Neural progenitor cell (in vitro differentiated cells): Measurements from ENCODE around the gene MVB12B. TPM values are rescaled to one million over a fixed set of nuclear protein-coding genes. Genes with fewer than 3 reads are reported as not detected.

ENCODE experiments used
- DNase-seq: peaks from one replicate; pipeline ENCODE4 v3.0.0-alpha.2; 2016; ENCODE audit warnings: low spot score
- H2AFZ ChIP-seq: fragments of 200-600 bp; sonication (generic); replicated peaks from 2 replicates; pipeline ENCODE4 v1.6.1; 2016; ENCODE audit warnings: antibody characterized with exemption
- H3F3A ChIP-seq: fragments of 200-600 bp; sonication (generic); 2 replicates; pipeline ENCODE4 v1.6.1; 2016; ENCODE audit warnings: antibody characterized with exemption, low read depth
- H3K27ac ChIP-seq: fragments of 200-600 bp; sonication (generic); 2 replicates; pipeline ENCODE4 v1.5.1; 2016; ENCODE audit warnings: mild to moderate bottlenecking
- H3K27me3 ChIP-seq: fragments of 200-600 bp; sonication (generic); 2 replicates; pipeline ENCODE4 v1.6.1; 2016; ENCODE audit warnings: mild to moderate bottlenecking, moderate library complexity
- H3K36me3 ChIP-seq: fragments of 200-600 bp; sonication (generic); 2 replicates; pipeline ENCODE4 v1.5.1; 2016
- H3K4me1 ChIP-seq: fragments of 200-600 bp; sonication (generic); 2 replicates; pipeline ENCODE4 v1.6.1; 2016; ENCODE audit warnings: mixed run types
- H3K4me2 ChIP-seq: fragments of 200-600 bp; sonication (generic); 2 replicates; pipeline ENCODE4 v1.6.1; 2016
- H3K4me3 ChIP-seq: fragments of 200-600 bp; sonication (generic); 2 replicates; pipeline ENCODE4 v1.5.1; 2016
- H3K79me2 ChIP-seq: fragments of 200-600 bp; sonication (generic); 2 replicates; pipeline ENCODE4 v1.6.1; 2016; ENCODE audit warnings: low read depth
- H3K9ac ChIP-seq: fragments of 200-600 bp; sonication (generic); 2 replicates; pipeline ENCODE4 v1.6.1; 2016
- H3K9me3 ChIP-seq: fragments of 200-600 bp; sonication (generic); 2 replicates; pipeline ENCODE4 v1.5.1; 2016; ENCODE audit warnings: low read depth
- H4K20me1 ChIP-seq: fragments of 200-600 bp; sonication (generic); 2 replicates; pipeline ENCODE4 v1.6.1; 2016; ENCODE audit warnings: low read depth
- H3K27ac Mint-ChIP-seq: 3 replicates; pipeline ENCODE4 v1.8.0; 2021; ENCODE audit warnings: mixed read lengths
- H3K27me3 Mint-ChIP-seq: 2 replicates; pipeline ENCODE4 v1.8.0; 2022; ENCODE audit warnings: low read depth, mild to moderate bottlenecking, inconsistent platforms, moderate library complexity, mixed read lengths; ENCODE audit not compliant: insufficient read depth
- H3K36me3 Mint-ChIP-seq: 3 replicates; pipeline ENCODE4 v1.8.0; 2021; ENCODE audit warnings: mixed read lengths
- H3K4me1 Mint-ChIP-seq: 3 replicates; pipeline ENCODE4 v1.8.0; 2021; ENCODE audit warnings: mixed read lengths
- H3K4me3 Mint-ChIP-seq: 3 replicates; pipeline ENCODE4 v1.8.0; 2021; ENCODE audit warnings: mild to moderate bottlenecking, moderate library complexity, mixed read lengths
- H3K9me3 Mint-ChIP-seq: 3 replicates; pipeline ENCODE4 v1.8.0; 2020; ENCODE audit warnings: mixed read lengths
- EZH2 ChIP-seq: fragments of 200-600 bp; sonication (generic); IDR thresholded peaks from 2 replicates; pipeline ENCODE4 v1.6.1; 2017; ENCODE audit warnings: antibody characterized with exemption, mild to moderate bottlenecking, moderate library complexity
- EZH2phosphoT487 ChIP-seq: fragments of 200-600 bp; sonication (generic); IDR thresholded peaks from 2 replicates; pipeline ENCODE4 v1.6.1; 2017; ENCODE audit warnings: antibody characterized with exemption
- total RNA-seq: library from RNA; depleted of rRNA; stranded (reverse); fragments of >200 nt; gene quantifications from 2 replicates; pipeline ENCODE4 v1.2.3, GENCODE V29; 2015; ENCODE audit warnings: low replicate concordance
- TF ChIP-seq, protein P1 (sequence below): fragments of 200-600 bp; sonication (generic); IDR thresholded peaks from 2 replicates; pipeline ENCODE4 v1.5.1; 2017; ENCODE audit warnings: antibody characterized with exemption, mild to moderate bottlenecking

The MVB12B gene
- total RNA-seq, 1 donor from 2014 or later: 16.1 TPM

DNA sequence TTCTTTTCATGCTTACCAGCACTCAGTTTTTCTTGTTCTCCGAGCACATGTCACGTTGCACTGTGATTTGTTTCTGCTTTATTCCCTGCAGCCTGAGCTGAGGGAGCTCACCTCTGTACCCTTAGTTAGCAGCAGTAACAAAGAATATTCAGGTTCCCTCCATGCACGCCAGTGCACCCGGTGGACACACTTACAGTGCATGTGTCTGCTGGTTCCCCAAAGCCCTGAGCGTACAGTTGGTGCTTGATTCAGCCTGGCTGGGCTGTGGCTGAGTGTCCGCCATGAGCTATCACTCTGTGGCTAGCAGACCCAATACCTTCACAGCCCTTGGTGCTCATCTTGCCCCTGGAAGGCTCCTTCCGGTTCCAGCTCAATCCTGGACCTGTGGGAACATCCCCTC is 93.5 kb downstream of the MVB12B start:
- Histone ChIP-seq H3K9me3 (no peaks in the 10 kb centered on the region), H3K4me1 (peaks cover 36% of the 10 kb centered on the region), H3K27me3 (no peaks in the 10 kb centered on the region), H3K36me3 (no peaks in the 10 kb centered on the region), H3K27ac (no peak overlapping the region), H3K4me2 (no peak overlapping the region), H3K4me3 (no peak overlapping the region), H4K20me1 (peaks cover 16% of the 10 kb centered on the region), H3F3A (peaks cover 20% of the 10 kb centered on the region), H3K79me2 (no peaks in the 10 kb centered on the region), H2AFZ (no peak overlapping the region), H3K9ac (no peak overlapping the region)
- Mint-ChIP-seq H3K4me3 (no peak overlapping the region), H3K27me3 (peaks cover 5% of the 10 kb centered on the region), H3K4me1 (peaks cover 17% of the 10 kb centered on the region), H3K27ac (peak overlapping the region; percentile 64), H3K9me3 (no peaks in the 10 kb centered on the region), H3K36me3 (peaks cover 27% of the 10 kb centered on the region)
- DNase-seq: no peak
- no peak for TF ChIP-seq EZH2
- TF ChIP-seq, protein P1, sequence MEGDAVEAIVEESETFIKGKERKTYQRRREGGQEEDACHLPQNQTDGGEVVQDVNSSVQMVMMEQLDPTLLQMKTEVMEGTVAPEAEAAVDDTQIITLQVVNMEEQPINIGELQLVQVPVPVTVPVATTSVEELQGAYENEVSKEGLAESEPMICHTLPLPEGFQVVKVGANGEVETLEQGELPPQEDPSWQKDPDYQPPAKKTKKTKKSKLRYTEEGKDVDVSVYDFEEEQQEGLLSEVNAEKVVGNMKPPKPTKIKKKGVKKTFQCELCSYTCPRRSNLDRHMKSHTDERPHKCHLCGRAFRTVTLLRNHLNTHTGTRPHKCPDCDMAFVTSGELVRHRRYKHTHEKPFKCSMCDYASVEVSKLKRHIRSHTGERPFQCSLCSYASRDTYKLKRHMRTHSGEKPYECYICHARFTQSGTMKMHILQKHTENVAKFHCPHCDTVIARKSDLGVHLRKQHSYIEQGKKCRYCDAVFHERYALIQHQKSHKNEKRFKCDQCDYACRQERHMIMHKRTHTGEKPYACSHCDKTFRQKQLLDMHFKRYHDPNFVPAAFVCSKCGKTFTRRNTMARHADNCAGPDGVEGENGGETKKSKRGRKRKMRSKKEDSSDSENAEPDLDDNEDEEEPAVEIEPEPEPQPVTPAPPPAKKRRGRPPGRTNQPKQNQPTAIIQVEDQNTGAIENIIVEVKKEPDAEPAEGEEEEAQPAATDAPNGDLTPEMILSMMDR: no peak
- no peak for TF ChIP-seq EZH2phosphoT487

DNA sequence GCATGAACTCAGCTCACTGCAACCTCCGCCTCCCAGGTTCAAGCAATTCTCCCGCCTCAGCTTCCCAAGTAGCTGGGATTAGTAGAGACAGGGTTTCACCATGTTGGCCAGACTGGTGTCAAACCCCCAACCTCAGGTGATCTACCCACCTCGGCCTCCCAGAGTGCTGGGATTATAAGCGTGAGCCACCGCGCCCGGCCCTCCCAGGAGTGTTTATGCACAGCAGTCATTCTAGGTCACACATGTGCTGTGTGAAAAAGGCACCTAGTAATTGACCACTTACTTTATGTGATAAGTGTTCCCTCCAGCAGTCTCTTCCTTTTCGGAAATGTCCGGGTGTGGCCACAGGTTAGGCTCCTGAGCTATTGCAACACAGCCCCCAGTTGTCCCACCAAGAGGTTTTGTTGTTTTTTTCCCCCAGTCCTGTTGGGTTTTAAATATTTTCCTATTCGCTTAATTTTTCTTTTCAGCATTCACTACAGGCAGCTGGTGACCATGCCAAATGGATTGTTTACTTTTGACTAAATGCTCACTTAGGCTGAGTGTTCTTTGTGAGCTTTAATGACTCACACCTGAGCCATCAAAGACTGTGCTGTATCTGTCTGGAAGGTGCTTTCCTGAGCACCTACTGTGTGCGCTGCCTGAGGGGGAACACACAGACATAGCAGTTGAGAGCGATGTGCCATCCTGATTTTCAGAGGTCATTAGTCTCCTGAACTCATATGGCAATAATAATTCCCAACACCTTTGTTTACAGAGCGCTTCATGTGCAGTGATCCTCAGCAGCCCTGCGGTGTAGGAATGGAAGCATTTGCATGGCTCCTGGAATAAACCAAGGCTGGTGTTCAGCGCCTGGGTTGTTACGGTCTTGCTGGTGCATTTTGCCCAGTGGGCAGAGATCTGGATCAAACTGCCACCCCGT is 94.3 kb downstream of the MVB12B start:
- H3K36me3 ChIP-seq: no peaks in the 10 kb centered on the region
- H3K36me3 Mint-ChIP-seq: peaks cover 32% of the 10 kb centered on the region
- peaks cover 2% of the 10 kb centered on the region for H3K27me3 Mint-ChIP-seq
- peaks cover 17% of the 10 kb centered on the region for H3K4me1 Mint-ChIP-seq
- no peaks in the 10 kb centered on the region for H3K9me3 Mint-ChIP-seq
- H3K4me3 Mint-ChIP-seq: no peak overlapping the region
- H3K27me3 ChIP-seq: no peaks in the 10 kb centered on the region
- H3K27ac Mint-ChIP-seq: peak overlapping the region; percentile 63
- TF ChIP-seq EZH2 (no peak), EZH2phosphoT487 (no peak)
- TF ChIP-seq, protein P1: no peak
- H3K4me1 ChIP-seq: peaks cover 36% of the 10 kb centered on the region
- no peak overlapping the region for H2AFZ ChIP-seq
- no peak overlapping the region for H3K4me3 ChIP-seq
- no peaks in the 10 kb centered on the region for H3K79me2 ChIP-seq
- H3K4me2 ChIP-seq: no peak overlapping the region
- peaks cover 20% of the 10 kb centered on the region for H3F3A ChIP-seq
- no peaks in the 10 kb centered on the region for H3K9me3 ChIP-seq
- no peak overlapping the region for H3K9ac ChIP-seq
- no peak overlapping the region for H3K27ac ChIP-seq
- H4K20me1 ChIP-seq: peaks cover 16% of the 10 kb centered on the region
- no peak for DNase-seq

DNA sequence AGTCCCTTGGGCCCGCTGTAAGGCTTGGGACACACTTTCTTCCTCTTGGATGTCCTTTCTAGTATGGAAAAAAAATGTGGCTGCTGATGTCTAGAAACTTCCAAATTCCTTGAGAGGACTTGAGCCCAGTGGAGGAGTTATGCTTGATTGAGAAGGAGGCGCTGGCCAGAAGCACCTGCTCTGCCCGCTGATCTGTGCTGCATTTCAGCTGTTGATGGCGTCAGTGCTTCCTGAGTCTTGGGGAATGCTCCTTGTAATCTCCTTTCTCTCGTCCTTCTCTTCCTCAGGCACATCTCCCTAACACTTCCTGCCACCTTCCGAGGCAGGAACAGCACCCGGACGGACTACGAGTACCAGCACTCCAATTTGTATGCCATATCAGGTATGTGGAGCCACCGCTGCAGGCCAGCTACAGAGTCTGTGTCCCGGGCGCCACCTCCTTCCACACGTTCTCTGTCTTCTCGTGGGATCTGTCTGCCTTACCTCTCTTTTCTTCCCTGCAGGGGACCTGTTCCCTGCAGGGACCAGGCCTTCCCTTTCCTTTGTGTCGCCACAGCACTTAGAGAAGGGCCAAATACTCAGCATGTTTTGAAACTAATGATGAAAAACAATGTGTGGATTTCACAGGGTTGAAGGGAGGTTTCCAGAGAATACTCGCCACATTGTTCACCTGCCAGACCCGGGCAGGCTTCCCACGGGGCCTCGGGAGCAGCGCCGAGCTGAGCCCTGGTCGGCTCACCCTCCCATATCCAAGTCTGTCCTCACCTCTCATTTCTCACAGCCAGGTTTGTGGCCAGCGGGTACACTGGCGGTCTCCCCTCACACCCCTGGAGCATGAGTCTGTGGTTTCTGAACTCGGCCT is 95.2 kb downstream of the MVB12B start:
- Histone ChIP-seq H3K27ac (peak overlapping the region; percentile 31), H3F3A (peaks cover 20% of the 10 kb centered on the region), H3K4me2 (peak overlapping the region; percentile 43), H2AFZ (no peak overlapping the region), H3K9me3 (no peaks in the 10 kb centered on the region), H4K20me1 (peaks cover 16% of the 10 kb centered on the region), H3K4me1 (peaks cover 37% of the 10 kb centered on the region), H3K4me3 (no peak overlapping the region), H3K9ac (no peak overlapping the region), H3K79me2 (no peaks in the 10 kb centered on the region), H3K27me3 (no peaks in the 10 kb centered on the region), H3K36me3 (no peaks in the 10 kb centered on the region)
- H3K9me3 Mint-ChIP-seq: no peaks in the 10 kb centered on the region
- TF ChIP-seq, protein P1: no peak
- TF ChIP-seq EZH2phosphoT487 (no peak), EZH2 (no peak)
- peak; percentile 57 for DNase-seq
- H3K36me3 Mint-ChIP-seq: peaks cover 33% of the 10 kb centered on the region
- peaks cover 18% of the 10 kb centered on the region for H3K4me1 Mint-ChIP-seq
- no peak overlapping the region for H3K27ac Mint-ChIP-seq
- H3K27me3 Mint-ChIP-seq: peaks cover 2% of the 10 kb centered on the region
- H3K4me3 Mint-ChIP-seq: no peak overlapping the region
